Upper lobe of right lung (tissue), 1 donor: ENCODE data around the gene SLC35F3. TPM values are rescaled to one million over a fixed set of nuclear protein-coding genes. Genes with fewer than 3 reads are reported as not detected.

Source experiments
- ATAC-seq: fragments of 200-7000 bp; cut with Tn5 transposase; one replicate; pipeline ENCODE4 v1.9.1; 2020; ENCODE audit warnings: mild to moderate bottlenecking, moderate library complexity
- DNase-seq: peaks from one replicate; pipeline ENCODE4 v3.0.0-alpha.2; 2020
- H3K27ac ChIP-seq: fragments of 200-600 bp; one replicate; pipeline ENCODE4 v1.8.0; 2022
- H3K27me3 ChIP-seq: fragments of 200-600 bp; one replicate; pipeline ENCODE4 v1.8.0; 2022; ENCODE audit warnings: mild to moderate bottlenecking
- H3K36me3 ChIP-seq: fragments of 200-600 bp; one replicate; pipeline ENCODE4 v1.8.0; 2022
- H3K4me1 ChIP-seq: fragments of 200-600 bp; one replicate; pipeline ENCODE4 v1.8.0; 2022
- H3K4me3 ChIP-seq: fragments of 200-600 bp; one replicate; pipeline ENCODE4 v1.8.0; 2022; ENCODE audit warnings: mild to moderate bottlenecking
- H3K9me3 ChIP-seq: fragments of 200-600 bp; one replicate; pipeline ENCODE4 v1.8.0; 2022
- intact Hi-C: fragments of 100-400 bp; cut with DNase I; formaldehyde crosslinking; loops from one replicate; pipeline ENCODE4 v1.11.0; 2022
- total RNA-seq: library from RNA; stranded (reverse); fragmentation: NEBNext Ultra II Directional; extraction: Animal tissue kit (Norgen Biotek cat#: 25700); gene quantifications from one replicate; pipeline ENCODE4 v1.2.1, GENCODE V29; 2021
- TF ChIP-seq, protein P1 (sequence below): fragments of 200-600 bp; IDR thresholded peaks from one replicate; pipeline ENCODE4 v1.8.0; 2022; ENCODE audit warnings: antibody characterized with exemption
- donor health status: DM: no; HTN: yes; CAD: no; lungs with severe emphysema.

The SLC35F3 gene
- total RNA-seq, 1 donor from 2014 or later: 0.29 TPM

DNA sequence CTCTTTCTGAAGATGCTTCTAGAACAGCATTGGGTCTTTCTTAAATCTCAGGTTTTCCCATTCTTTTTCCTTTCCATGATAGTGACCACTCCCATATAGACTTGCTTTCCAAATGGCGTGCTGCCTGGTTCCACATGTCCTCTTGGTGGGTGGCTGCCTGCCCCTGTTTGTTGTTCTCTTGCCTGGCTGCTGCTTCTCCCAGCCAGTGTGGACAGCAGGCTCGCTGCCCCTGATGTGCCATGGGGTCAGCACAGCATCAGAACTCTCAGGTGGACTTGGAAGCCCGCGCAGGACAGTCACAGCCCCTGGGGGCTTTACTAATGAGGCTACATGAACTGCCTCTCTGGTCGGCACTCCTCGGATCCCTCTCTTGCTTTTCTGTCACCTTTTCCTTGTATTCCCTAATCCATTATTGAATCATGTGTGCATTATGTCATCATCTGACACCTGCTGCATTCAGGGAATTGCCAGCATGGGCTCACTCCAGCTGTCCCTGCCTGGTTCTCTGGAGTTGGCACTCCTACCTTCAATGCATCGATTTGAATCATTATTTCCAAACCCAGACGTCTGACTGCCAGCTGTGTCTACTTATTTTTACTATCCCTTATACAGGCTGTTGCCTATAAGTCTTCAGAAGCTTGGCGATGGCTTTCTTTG lies 368.3 kb downstream of the SLC35F3 start:
- Histone ChIP-seq H3K27ac (no peak overlapping the region), H3K36me3 (no peaks in the 10 kb centered on the region), H3K27me3 (no peaks in the 10 kb centered on the region), H3K4me3 (no peak overlapping the region), H3K4me1 (no peaks in the 10 kb centered on the region), H3K9me3 (no peaks in the 10 kb centered on the region)
- TF ChIP-seq, protein P1, sequence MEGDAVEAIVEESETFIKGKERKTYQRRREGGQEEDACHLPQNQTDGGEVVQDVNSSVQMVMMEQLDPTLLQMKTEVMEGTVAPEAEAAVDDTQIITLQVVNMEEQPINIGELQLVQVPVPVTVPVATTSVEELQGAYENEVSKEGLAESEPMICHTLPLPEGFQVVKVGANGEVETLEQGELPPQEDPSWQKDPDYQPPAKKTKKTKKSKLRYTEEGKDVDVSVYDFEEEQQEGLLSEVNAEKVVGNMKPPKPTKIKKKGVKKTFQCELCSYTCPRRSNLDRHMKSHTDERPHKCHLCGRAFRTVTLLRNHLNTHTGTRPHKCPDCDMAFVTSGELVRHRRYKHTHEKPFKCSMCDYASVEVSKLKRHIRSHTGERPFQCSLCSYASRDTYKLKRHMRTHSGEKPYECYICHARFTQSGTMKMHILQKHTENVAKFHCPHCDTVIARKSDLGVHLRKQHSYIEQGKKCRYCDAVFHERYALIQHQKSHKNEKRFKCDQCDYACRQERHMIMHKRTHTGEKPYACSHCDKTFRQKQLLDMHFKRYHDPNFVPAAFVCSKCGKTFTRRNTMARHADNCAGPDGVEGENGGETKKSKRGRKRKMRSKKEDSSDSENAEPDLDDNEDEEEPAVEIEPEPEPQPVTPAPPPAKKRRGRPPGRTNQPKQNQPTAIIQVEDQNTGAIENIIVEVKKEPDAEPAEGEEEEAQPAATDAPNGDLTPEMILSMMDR: no peak
- intact Hi-C loops: no loop called here
- DNase-seq (no peak), ATAC-seq (no peak)

GRCh38 chr1:234273981-234274380 lies 369.5 kb downstream of the SLC35F3 start:
- Histone ChIP-seq H3K36me3 (no peaks in the 10 kb centered on the region), H3K27me3 (no peaks in the 10 kb centered on the region), H3K4me3 (no peak overlapping the region), H3K27ac (no peak overlapping the region), H3K4me1 (no peaks in the 10 kb centered on the region), H3K9me3 (no peaks in the 10 kb centered on the region)
- TF ChIP-seq, protein P1: no peak
- DNase-seq: no peak
- intact Hi-C loops: no loop called here
- no peak for ATAC-seq

GRCh38 chr1:234276151-234276788 lies 371.8 kb downstream of the SLC35F3 start:
- Histone ChIP-seq H3K9me3 (no peaks in the 10 kb centered on the region), H3K4me3 (no peak overlapping the region), H3K27ac (no peak overlapping the region), H3K36me3 (no peaks in the 10 kb centered on the region), H3K4me1 (no peaks in the 10 kb centered on the region), H3K27me3 (no peaks in the 10 kb centered on the region)
- TF ChIP-seq, protein P1: no peak
- DNase-seq (no peak), ATAC-seq (no peak)
- intact Hi-C loops: no loop called here

GRCh38 chr1:234277161-234277868 lies 372.8 kb downstream of the SLC35F3 start:
- intact Hi-C loops: no loop called here
- H3K27me3 ChIP-seq: no peaks in the 10 kb centered on the region
- no peaks in the 10 kb centered on the region for H3K4me1 ChIP-seq
- ATAC-seq: no peak
- H3K36me3 ChIP-seq: no peaks in the 10 kb centered on the region
- DNase-seq: no peak
- H3K27ac ChIP-seq: no peak overlapping the region
- no peak overlapping the region for H3K4me3 ChIP-seq
- TF ChIP-seq, protein P1: no peak
- H3K9me3 ChIP-seq: no peaks in the 10 kb centered on the region

GRCh38 chr1:234279021-234279420 lies 374.5 kb downstream of the SLC35F3 start:
- Histone ChIP-seq H3K27ac (no peak overlapping the region), H3K27me3 (no peaks in the 10 kb centered on the region), H3K36me3 (no peaks in the 10 kb centered on the region), H3K9me3 (no peaks in the 10 kb centered on the region), H3K4me3 (no peak overlapping the region), H3K4me1 (no peaks in the 10 kb centered on the region)
- DNase-seq (no peak), ATAC-seq (no peak)
- intact Hi-C loops: no loop called here
- TF ChIP-seq, protein P1: no peak
